ENCODE results near the gene ARMC9.

DNA sequence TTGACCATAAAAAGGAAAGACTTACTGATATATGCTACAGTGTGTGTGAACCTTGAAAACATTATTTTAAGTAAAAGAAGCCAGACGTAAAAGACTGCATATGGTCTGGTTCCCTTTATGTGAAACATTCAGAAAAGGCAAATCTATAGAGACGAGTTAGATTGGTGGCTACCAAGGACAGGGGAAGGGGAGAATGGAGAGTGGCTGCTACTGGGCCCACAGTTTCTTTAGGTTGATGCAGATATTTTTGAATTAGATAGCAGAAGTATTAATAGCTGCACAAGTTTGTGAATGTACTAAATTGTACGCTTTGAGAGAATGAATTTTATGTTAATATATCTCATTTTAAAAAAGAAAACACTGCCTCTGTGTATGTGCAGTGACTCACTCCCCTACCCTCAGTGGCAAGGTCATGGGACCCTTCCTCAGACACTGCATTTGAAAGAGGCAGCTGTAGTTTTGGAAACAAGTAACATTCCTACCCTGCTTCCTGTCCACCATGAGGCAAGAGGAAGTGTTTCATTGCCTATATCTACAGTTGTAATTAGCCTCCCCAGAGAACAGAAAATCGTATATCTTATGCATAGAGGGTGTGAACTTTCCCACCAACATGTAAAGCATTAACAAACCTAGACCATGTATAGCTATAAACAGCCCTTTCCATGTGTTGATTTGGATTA lies 29.8 kb upstream of the ARMC9 start:
- TF ChIP-seq, protein P1, sequence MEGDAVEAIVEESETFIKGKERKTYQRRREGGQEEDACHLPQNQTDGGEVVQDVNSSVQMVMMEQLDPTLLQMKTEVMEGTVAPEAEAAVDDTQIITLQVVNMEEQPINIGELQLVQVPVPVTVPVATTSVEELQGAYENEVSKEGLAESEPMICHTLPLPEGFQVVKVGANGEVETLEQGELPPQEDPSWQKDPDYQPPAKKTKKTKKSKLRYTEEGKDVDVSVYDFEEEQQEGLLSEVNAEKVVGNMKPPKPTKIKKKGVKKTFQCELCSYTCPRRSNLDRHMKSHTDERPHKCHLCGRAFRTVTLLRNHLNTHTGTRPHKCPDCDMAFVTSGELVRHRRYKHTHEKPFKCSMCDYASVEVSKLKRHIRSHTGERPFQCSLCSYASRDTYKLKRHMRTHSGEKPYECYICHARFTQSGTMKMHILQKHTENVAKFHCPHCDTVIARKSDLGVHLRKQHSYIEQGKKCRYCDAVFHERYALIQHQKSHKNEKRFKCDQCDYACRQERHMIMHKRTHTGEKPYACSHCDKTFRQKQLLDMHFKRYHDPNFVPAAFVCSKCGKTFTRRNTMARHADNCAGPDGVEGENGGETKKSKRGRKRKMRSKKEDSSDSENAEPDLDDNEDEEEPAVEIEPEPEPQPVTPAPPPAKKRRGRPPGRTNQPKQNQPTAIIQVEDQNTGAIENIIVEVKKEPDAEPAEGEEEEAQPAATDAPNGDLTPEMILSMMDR (IDR thresholded peaks at IDR 0.05 in 2 of 3, conservative IDR thresholded peaks at IDR 0.05 in 1 of 3; ENCODE audit: borderline replicate concordance in 1 of 3, insufficient read depth in 1 of 3, low read depth in 2 of 3, low read length in 2 of 3): no peak
- TF ChIP-seq EGR1 (IDR thresholded peaks at IDR 0.05; ENCODE audit: low read depth): no peak
- no peak for TF ChIP-seq SRF (IDR thresholded peaks at IDR 0.05; ENCODE audit: low read depth)
- TF ChIP-seq POLR2A (IDR thresholded peaks at IDR 0.05; ENCODE audit: borderline replicate concordance, extremely low read depth, insufficient read depth, insufficient read length): no peak
- no peak for TF ChIP-seq EZH2phosphoT487 (IDR thresholded peaks at IDR 0.05; ENCODE audit: borderline replicate concordance)
- TF ChIP-seq, protein P2, sequence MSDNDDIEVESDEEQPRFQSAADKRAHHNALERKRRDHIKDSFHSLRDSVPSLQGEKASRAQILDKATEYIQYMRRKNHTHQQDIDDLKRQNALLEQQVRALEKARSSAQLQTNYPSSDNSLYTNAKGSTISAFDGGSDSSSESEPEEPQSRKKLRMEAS (IDR thresholded peaks at IDR 0.05): no peak
- TF ChIP-seq, protein P3, sequence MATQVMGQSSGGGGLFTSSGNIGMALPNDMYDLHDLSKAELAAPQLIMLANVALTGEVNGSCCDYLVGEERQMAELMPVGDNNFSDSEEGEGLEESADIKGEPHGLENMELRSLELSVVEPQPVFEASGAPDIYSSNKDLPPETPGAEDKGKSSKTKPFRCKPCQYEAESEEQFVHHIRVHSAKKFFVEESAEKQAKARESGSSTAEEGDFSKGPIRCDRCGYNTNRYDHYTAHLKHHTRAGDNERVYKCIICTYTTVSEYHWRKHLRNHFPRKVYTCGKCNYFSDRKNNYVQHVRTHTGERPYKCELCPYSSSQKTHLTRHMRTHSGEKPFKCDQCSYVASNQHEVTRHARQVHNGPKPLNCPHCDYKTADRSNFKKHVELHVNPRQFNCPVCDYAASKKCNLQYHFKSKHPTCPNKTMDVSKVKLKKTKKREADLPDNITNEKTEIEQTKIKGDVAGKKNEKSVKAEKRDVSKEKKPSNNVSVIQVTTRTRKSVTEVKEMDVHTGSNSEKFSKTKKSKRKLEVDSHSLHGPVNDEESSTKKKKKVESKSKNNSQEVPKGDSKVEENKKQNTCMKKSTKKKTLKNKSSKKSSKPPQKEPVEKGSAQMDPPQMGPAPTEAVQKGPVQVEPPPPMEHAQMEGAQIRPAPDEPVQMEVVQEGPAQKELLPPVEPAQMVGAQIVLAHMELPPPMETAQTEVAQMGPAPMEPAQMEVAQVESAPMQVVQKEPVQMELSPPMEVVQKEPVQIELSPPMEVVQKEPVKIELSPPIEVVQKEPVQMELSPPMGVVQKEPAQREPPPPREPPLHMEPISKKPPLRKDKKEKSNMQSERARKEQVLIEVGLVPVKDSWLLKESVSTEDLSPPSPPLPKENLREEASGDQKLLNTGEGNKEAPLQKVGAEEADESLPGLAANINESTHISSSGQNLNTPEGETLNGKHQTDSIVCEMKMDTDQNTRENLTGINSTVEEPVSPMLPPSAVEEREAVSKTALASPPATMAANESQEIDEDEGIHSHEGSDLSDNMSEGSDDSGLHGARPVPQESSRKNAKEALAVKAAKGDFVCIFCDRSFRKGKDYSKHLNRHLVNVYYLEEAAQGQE (IDR thresholded peaks at IDR 0.05; ENCODE audit: low read depth): no peak
